ENCODE data around the gene RAB11FIP2. TPM values are rescaled to one million over a fixed set of nuclear protein-coding genes. Genes with fewer than 3 reads are reported as not detected.
"Not testable (repeated sequence)": the region's sequence is repeated elsewhere in the genome, so short reads cannot be mapped to it uniquely, and the experiment has no call there.

The RAB11FIP2 gene
- 46.9 TPM for total RNA-seq

- FAIRE-seq (no peak), DNase-seq (ENCODE audit: low spot score in 2 of 2) (peak; percentile 95)
Measured at GRCh38 chr10:118046395-118047156, at the start of gene RAB11FIP2. RAB11FIP2 (minus strand) TSS chr10:118046941; CDS start chr10:118046163, 778 bp downstream.

DNA sequence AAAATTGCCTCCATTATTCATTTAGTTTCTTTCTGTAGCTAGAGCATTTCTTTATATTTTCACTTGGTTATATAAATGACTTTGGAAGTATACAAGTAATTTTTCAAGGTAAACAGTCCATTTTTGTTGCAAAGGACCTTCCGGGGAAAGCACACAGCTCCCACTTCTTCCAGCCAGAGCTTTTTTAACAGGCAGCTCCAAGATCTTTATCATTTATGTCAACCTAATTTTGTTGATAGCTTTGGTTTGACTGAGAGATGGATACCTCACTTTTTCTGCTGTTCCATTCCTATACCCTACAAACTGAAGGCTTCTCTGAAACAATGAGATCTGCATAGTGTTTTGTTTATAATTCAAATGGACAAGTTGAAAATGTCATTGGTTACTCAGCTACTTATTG, 49.3 kb upstream of the RAB11FIP2 start:
- FAIRE-seq (no peak), DNase-seq (ENCODE audit: low spot score in 2 of 2) (no peak)

DNA sequence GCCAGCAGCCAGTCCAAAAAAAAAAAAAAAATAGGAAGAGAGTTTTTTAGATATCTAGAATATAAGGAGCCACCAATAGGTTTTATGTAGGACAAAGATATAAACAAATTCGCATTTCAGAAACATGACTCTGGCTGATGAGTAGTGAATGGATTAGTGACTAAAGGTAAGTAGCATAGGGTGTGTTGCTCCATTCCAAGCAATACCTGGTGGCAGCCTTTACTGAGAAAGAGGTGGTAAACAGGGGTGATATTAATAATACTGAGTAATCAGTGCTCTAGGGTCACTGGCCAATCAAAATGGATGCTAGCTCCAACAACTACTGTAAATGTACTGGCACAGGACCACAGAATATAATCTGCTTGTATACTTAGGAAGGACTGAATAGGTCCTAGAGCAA, 45.5 kb upstream of the RAB11FIP2 start:
- FAIRE-seq, result no peak
- no peak for DNase-seq (ENCODE audit: low spot score in 2 of 2)

GRCh38 chr10:118080817-118081216, 34.1 kb upstream of the RAB11FIP2 start:
- no peak for FAIRE-seq

DNA sequence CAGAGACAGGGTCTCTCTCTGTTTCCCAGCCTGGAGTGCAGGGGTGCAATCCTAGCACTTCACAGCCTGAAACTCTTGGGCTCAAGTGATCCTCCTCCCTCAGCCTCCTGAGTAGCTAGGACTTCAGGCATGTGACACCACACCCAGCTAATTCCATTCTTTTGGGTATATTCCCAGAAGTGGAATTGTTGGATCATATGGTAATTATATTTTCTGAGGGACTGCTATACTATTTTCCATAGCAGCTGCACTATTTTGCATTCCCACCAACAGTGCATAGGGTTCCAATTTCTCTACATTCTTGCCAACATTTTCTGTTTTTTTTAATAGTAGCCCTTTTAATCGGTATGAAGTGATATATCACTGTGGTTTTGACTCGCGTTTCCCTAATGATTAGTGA, 30.0 kb upstream of the RAB11FIP2 start:
- FAIRE-seq, result no peak

More at GRCh38 chr10:118080817-118081216, 34.1 kb upstream of the RAB11FIP2 start:
- no peak for DNase-seq (ENCODE audit: low spot score in 2 of 2)

DNA sequence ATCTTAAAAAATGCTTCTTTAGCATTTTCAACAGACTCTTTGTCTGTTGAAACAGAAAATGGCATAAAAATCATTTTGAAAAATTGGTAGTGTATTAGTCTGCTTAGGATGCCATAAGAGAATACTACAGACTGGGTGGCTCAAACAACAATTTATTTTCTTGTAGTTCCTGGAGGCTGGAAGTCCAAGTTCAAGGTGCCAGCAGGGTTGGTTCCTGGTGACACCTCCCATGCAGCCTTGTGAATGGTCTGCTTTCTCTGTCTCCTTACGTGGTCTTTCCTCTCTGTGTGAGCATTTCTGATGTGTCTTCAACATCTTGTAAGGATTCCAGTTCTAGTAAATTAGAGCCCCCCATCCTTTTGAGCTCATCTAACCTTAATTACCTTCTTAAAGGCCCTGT, 26.1 kb upstream of the RAB11FIP2 start:
- FAIRE-seq, result no peak
- no peak for DNase-seq (ENCODE audit: low spot score in 2 of 2)

More for the DNA sequence above, 30.0 kb upstream of the RAB11FIP2 start:
- DNase-seq (ENCODE audit: low spot score in 2 of 2), result no peak

DNA sequence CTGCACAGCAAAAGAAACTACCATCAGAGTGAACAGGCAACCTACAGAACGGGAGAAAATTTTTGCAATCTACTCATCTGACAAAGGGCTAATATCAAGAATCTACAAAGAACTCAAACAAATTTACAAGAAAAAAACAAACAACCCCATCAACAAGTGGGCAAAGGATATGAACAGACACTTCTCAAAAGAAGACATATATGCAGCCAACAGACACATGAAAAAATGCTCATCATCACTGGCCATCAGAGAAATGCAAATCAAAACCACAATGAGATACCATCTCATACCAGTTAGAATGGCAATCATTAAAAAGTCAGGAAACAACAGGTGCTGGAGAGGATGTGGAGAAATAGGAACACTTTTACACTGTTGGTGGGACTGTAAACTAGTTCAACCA, 20.6 kb upstream of the RAB11FIP2 start:
- DNase-seq (ENCODE audit: low spot score in 2 of 2); FAIRE-seq: not testable (repeated sequence)

DNA sequence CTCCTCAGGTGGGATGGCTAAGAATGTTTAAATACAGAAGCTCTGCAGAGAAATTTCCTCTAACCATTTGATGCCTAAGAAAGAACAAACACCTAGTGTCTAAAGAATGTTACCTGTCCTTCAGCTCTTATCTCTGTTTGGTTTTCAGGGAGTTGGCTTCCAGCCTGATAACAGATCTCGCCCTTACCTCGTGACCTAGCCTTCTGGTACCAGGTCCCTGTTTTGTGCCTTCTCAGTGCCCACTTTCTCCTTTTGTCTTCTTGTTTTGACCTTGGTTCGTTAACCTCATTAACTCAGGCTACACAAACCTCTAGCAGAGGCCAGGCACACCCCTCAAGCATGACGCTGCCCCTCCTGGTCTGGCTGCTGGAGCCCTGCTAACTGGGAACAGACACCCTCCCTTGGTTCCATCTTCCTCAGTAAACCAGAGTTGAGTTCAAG, 16.1 kb upstream of the RAB11FIP2 start:
- DNase-seq (ENCODE audit: low spot score in 2 of 2) (no peak), FAIRE-seq (no peak)

DNA sequence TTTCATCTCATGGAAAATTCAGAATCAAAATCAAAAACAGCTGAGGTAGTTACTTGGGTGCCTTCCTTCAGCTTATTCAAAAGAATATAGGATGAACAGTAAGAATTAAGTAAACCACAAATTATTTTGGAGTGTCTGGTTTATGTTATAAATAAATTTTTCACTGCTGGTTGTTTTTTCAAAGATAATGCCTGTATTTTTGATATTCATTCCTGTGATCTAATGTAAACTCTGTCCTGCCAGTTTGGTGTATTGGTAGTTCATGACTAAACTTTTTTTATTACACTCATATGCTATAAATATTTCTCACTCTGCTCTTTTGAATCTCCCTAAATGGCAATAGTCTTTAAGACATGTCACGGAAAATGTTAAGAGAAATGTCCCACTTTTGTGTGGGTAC, 11.6 kb upstream of the RAB11FIP2 start:
- DNase-seq (ENCODE audit: low spot score in 2 of 2) (no peak), FAIRE-seq (no peak)

- no peak for FAIRE-seq
- DNase-seq (ENCODE audit: low spot score in 2 of 2), result no peak
Measured at GRCh38 chr10:118057361-118057760, 10.6 kb upstream of the RAB11FIP2 start.

DNA sequence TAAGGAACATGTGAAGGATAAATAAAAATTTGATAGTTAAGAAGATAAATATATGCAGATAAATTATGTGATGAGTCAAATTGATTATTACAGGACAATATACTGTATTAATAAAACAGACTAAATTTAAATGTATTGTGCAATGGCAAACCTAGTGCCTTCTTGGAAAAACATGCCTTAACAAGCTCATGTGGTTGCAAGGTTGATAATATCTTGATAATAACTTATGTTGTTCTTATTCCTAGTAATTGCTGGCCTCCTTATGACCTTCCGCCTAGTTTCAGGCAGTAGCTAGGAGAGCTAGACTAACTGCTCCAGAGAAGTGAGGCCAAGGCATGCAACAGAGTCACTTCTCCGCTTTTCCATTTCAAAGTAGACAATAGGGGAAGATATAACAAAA, 7.6 kb upstream of the RAB11FIP2 start:
- no peak for FAIRE-seq
- DNase-seq (ENCODE audit: low spot score in 2 of 2), result no peak

DNA sequence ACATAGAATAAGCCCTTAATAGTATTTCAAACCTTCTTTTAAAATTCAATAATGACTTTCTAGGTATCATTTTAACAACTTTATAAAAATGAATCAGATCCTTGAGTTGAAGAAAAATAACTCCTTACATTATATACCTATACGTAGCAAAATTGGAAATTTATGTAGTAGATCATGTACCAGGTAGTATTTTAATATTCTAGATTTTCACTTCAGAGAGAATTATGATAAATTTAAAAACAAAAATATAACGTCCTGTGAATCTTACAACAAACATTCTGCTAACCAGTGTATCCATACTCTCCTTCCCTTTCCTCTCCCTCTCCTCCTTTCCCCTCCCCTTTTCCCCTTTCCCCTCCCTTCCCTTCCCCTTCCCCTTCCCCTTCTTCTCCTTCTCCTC, 6.1 kb upstream of the RAB11FIP2 start:
- no peak for DNase-seq (ENCODE audit: low spot score in 2 of 2)
- FAIRE-seq, result no peak

DNA sequence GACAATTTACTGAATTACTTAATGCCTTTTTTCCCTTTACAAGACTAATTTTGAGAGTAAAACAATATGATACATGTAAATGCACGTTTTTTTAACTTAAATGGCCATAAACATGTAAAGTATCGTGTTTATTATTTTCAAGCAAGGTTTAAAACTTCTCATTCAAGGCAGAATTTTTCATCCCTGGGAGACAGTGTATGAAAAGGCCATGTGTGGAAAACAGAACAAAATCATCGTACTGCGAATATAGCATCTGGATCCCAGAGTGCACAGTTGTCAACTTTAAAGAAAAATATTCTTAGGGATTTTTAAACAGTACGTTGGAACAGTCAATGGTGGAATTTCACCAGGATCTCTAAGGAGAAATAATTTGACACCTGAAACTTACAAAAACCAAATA, 1.1 kb upstream of the RAB11FIP2 start:
- DNase-seq (ENCODE audit: low spot score in 2 of 2) (no peak), FAIRE-seq (no peak)

DNA sequence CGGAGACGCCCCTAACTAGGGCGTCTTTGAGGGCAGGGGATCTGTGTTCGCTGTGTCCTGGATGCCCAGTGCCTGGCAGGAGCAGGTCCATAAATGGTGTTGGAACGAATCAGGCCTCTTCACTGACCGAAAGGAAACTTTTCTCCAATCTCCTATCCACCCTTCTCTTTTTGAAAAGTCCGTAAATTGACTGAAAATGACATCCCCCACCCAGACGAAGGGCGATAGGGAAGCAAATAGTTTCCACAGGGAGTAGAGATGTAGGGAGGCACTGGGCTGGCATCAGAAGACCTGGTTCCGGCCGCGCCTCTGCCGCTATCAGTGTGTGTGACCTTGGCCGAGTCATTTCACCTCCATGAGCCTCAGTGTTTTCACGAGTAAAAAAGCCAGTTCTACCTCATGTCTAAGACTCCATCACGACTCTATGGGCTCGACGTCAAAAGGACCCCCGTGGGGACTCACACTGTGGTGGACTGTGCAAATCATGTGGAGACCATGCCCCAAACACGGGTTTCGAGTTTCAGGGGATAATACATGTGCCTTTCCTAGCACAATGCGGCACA, 497 bp upstream of the RAB11FIP2 start:
- FAIRE-seq, result no peak
- peak in 1 of 2 donors; percentile 16 for DNase-seq (ENCODE audit: low spot score in 2 of 2)

DNA sequence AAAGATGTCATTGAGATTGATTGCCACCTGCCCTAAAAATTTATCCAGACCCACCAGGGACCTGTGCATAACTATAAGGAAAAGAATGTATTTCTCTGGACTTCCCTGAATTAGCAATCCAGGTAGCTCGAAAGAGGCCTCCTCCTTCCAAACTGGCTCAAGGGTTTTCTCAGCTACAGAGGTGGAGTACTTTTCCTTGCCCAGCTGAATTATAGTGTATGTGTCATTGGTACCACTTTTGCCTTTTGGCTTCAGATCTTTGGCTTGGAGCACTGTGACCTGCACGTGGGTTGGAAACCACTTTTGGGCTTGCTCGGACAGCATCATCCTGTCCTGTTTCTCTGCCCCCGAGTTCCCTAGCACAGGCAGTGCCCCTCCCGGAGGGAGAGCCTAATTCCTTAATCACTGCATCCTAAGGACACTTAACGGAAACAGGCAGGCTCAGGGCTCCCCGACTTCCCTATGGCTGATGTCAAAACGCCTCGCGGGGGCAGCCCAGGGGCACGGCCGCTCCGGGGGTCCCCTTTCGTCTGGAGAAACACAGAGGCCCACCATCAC, 825 bp downstream of the RAB11FIP2 start:
- FAIRE-seq, result no peak

DNA sequence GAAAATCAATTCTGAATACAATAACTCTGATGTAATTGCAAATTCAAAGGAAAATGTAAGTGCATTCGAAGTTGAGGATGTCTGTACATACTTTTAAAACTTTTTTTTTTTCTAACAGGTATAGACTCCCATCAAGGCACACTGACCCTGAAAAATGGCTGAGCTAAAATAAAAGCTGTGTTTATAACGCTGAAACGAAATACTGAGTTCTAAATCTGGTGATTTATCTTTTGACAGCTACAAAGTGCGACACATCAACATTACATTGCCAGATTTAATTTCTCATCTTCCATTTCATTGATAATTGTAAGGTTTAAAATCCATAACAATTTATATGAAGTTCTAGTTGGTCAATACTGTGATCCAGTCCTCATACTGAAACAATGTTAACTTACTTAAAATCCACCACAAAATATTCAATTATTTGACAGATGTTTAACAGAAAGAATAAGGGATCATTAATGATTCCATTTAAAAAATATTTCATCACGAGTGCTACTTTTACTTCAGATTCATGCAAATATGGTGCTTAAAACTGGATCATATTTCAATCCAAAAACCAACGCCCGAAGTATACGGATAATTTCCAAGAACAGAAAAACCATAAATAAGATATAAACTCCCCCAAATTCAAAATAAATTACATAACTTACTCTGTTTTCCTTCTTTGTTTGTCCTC, 1.4 kb downstream of the RAB11FIP2 start:
- DNase-seq (ENCODE audit: low spot score in 2 of 2) (no peak), FAIRE-seq (no peak)

More for the DNA sequence above, 825 bp downstream of the RAB11FIP2 start:
- DNase-seq (ENCODE audit: low spot score in 2 of 2), result peak; percentile 36 to 37

DNA sequence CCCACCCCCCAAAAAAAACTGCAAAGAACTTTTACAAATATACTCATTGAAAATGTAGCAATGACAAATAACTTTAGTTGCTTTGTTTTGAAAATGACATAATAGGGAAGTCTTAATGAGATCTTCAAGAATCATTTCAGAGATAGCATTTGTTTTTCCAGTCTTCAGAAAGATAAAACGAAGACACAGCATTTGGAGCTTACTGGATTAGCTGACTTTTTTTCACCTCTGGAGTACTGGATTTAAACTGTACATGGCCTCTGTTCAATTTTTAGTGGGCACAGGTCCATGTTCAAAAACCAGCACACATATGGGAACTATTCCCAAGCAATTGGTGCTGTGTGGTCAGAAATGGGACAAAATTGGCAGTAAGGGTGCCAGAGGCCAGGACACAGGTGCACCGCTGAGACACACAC, 3.9 kb downstream of the RAB11FIP2 start:
- FAIRE-seq (no peak), DNase-seq (ENCODE audit: low spot score in 2 of 2) (no peak)

DNA sequence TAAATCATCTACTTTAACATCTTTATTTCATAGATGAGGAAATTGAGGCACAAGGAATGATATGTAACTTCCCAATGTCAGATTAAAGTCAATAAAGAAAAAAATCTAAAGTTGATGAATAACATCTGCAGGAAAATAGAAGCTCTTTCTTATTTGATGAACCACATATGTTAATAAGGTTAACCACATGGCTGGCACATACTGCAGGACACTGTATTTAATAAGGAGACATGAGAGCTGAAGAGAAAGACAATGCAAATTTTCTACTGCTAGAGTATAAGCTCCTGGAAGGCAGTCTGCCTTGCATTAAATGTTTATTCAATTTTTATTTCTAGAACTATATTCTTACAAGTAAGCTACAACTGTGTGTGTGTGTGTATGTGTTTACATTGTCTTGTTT, 4.4 kb downstream of the RAB11FIP2 start:
- no peak for FAIRE-seq
- no peak for DNase-seq (ENCODE audit: low spot score in 2 of 2)

- FAIRE-seq, result peak; percentile 56
Measured at GRCh38 chr10:118041316-118041715, 5.4 kb downstream of the RAB11FIP2 start.

DNA sequence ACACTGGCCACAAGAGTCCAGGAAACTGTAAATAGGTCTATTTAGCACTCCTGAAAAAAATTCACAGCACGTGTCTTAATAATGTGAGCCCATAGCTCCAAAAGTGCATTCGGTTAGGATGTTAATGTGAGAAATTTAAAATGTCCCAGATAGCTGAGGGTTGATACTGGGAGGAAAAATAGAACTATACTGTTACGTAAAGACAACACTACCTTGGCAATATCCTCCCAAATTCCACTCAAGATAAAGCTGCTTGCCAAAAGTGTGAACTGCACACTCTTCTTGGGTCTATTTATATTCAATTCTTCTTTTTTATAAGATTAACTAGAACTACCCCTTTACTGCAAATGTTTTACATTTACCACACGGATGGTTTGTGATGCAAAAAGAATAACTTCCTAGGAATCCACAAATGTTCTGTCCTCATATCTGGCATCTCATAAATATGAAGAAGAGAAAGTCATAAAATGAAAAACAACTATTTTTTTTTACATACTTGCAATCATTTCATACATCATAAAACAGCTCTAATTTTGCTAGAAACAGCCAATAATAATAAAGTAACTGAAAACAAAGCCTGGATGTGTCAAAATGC, 10.4 kb downstream of the RAB11FIP2 start:
- FAIRE-seq, result no peak
- no peak for DNase-seq (ENCODE audit: low spot score in 2 of 2)

More at GRCh38 chr10:118041316-118041715, 5.4 kb downstream of the RAB11FIP2 start:
- no peak for DNase-seq (ENCODE audit: low spot score in 2 of 2)

All from frontal cortex (tissue), 4 donors.